Mucosa of descending colon (tissue), 3 donors: Measurements from ENCODE around the gene GTF2F2. TPM values are rescaled to one million over a fixed set of nuclear protein-coding genes. Genes with fewer than 3 reads are reported as not detected.
A peak's percentile ranks its signal among the peaks of the same experiment; 100 is the strongest.
"Not testable (repeated sequence)": the region's sequence is repeated elsewhere in the genome, so short reads cannot be mapped to it uniquely, and the experiment has no call there.

Experiments
- ATAC-seq: fragments of 200-7000 bp; cut with Tn5 transposase; one replicate; pipeline ENCODE4 v1.9.1; 2020; ENCODE audit warnings: mild to moderate bottlenecking, moderate library complexity
- DNase-seq, 3 donors: peaks; one replicate each; pipeline ENCODE4 v3.0.0-alpha.2; 2020
- H3K36me3 ChIP-seq: fragments of 200-600 bp; one replicate; pipeline ENCODE4 v1.8.0; 2021; ENCODE audit warnings: low read depth, mild to moderate bottlenecking
- H3K4me1 ChIP-seq: fragments of 200-600 bp; one replicate; pipeline ENCODE4 v1.8.0; 2021; ENCODE audit warnings: low read depth, mild to moderate bottlenecking
- H3K4me3 ChIP-seq: fragments of 200-600 bp; one replicate; pipeline ENCODE4 v1.8.0; 2021; ENCODE audit warnings: mild to moderate bottlenecking
- H3K9me3 ChIP-seq: fragments of 200-600 bp; one replicate; pipeline ENCODE4 v1.8.0; 2021; ENCODE audit warnings: mild to moderate bottlenecking
- intact Hi-C, 2 donors: fragments of 100-400 bp; cut with DNase I in 1 of 2; cut with micrococcal nuclease in 1 of 2; formaldehyde crosslinking; loops; one replicate each; pipeline versions ENCODE4 v1.11.0 to v1.11.1; 2022; cut with DNase I, micrococcal nuclease
- total RNA-seq, 3 donors: library from RNA; stranded (reverse); fragmentation: NEBNext Ultra II Directional in 2 of 3; extraction: Animal tissue kit (Norgen Biotek cat#: 25700) in 2 of 3; gene quantifications; one replicate each; pipeline versions ENCODE4 v1.2.1 to v1.2.4, GENCODE V29; 2021 to 2023
- TF ChIP-seq, protein P1 (sequence below): fragments of 200-600 bp; IDR thresholded peaks from one replicate; pipeline ENCODE4 v1.8.0; 2022; ENCODE audit warnings: antibody characterized with exemption, mild to moderate bottlenecking
- donor health status: DM: no; HTN: no; CAD: no; lungs with moderate emphysema.
- donor health status: DM: no; HTN: no; CAD: no.
- donor health status: DM: no; HTN: yes; CAD: no.

Gene GTF2F2
- total RNA-seq, 3 donors from 2014 or later: 15.4 to 22.0 (median 15.9) TPM

DNA sequence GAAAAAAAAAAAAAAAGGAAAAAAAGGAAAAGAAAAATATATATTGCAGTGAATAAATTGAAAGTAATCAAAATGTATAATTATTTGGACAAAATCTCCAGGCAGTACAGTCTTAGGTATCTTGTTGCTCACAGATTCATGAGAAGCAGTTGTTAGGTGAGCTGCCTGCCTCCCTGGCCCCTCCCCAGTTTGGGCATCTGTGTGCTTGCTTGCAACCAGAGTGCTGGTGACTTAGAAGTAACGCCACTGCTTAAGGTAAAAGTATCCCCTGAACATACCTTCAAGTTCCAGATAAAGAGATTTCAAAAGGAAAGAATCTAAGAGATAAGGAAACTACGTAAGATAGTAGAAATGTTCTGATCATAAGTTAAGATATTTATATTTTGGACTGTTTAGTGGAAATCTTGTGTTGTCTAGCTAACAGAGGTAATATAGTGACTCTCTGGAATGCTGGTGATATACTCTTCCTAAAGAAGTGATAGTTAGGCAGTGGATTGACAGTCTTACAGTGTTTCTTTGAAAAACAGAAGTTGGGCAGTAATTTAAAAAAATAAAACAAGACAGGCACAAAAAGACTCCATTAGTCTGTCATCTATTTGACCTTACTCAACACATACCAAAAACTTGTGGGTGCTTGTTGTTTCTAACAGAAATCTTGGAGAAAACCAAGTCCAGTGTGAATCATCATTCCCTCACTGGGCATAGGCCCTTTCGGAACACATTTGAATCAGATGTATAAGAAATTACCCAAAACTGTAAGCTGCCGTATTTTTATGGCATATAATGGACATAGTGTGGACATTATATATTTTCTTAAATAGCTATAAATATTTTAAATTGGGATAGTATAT is 118.9 kb downstream of the GTF2F2 start:
- intact Hi-C loops: no loop called here
- Histone ChIP-seq H3K4me1 (peaks cover 5% of the 10 kb centered on the region), H3K4me3 (no peak overlapping the region), H3K36me3 (no peaks in the 10 kb centered on the region), H3K9me3 (no peaks in the 10 kb centered on the region)
- TF ChIP-seq, protein P1, sequence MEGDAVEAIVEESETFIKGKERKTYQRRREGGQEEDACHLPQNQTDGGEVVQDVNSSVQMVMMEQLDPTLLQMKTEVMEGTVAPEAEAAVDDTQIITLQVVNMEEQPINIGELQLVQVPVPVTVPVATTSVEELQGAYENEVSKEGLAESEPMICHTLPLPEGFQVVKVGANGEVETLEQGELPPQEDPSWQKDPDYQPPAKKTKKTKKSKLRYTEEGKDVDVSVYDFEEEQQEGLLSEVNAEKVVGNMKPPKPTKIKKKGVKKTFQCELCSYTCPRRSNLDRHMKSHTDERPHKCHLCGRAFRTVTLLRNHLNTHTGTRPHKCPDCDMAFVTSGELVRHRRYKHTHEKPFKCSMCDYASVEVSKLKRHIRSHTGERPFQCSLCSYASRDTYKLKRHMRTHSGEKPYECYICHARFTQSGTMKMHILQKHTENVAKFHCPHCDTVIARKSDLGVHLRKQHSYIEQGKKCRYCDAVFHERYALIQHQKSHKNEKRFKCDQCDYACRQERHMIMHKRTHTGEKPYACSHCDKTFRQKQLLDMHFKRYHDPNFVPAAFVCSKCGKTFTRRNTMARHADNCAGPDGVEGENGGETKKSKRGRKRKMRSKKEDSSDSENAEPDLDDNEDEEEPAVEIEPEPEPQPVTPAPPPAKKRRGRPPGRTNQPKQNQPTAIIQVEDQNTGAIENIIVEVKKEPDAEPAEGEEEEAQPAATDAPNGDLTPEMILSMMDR: no peak
- ATAC-seq (no peak), DNase-seq (no peak)

DNA sequence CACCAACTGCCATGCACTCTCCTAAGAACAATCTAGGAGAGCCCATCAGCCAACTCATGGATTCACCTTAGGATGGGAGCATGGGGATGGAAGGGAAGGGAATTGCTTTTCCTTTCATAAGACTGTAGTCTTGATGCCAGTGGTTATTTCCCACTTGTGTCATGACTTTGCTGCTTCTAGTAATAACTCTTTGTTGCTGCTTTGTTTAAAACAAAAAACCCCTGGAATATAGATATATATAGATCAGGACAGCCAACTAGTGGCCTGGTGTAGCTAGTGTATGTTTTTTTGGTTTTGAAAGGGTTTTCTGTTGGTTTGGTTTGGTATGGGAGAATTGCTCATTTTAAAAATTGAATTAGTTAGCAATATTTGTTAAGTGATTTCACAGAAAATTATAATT is 119.8 kb downstream of the GTF2F2 start:
- Histone ChIP-seq H3K4me1 (peaks cover 5% of the 10 kb centered on the region), H3K36me3 (no peaks in the 10 kb centered on the region), H3K9me3 (no peaks in the 10 kb centered on the region), H3K4me3 (no peak overlapping the region)
- DNase-seq (no peak), ATAC-seq (no peak)
- intact Hi-C loops: no loop called here
- TF ChIP-seq, protein P1: no peak

DNA sequence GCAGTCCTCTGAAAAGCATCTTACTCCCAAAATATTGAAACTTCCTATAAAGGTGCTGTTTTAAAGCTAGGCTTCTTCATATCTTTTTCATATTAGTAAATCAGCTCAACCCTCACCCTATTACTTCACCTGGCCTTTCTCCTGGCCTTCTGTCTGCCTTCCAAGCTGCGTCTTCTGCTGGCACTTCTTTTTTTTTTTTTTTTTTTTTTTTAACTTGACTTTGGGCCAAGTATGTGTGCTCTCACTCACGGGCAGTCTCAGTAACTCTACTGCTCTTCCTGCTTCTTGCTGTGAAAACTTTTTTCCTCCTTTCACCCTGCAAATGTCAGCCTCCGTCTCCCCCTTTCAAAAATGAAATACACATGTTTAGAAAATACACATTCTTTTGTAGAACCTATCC is 121.8 kb downstream of the GTF2F2 start:
- intact Hi-C loops: no loop called here
- no peak overlapping the region for H3K4me3 ChIP-seq
- no peak for DNase-seq

DNA sequence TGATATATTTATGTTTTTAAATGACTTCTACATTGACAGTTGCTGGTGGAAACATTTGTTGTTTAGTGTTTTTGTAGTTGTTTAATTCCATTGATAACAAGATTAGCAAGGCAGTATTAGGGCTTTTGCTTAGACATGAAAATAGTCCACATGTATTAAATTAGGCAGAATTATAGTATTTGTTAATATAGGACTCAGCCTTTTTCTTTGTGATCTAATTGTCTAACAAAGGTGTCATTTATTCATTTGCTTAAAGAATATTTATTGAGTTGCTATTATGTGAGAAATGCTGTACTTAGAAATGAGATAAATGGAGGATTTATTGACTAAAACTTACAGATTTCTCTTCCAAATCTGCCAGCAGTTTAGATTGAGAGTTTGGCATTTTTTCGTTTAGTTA is 122.2 kb downstream of the GTF2F2 start:
- H3K4me1 ChIP-seq: peaks cover 5% of the 10 kb centered on the region
- ATAC-seq (no peak), DNase-seq (no peak)
- intact Hi-C loops: no loop called here
- no peak overlapping the region for H3K4me3 ChIP-seq
- H3K9me3 ChIP-seq: no peaks in the 10 kb centered on the region
- H3K36me3 ChIP-seq: no peaks in the 10 kb centered on the region
- TF ChIP-seq, protein P1: no peak

More for the DNA sequence above, 121.8 kb downstream of the GTF2F2 start:
- H3K9me3 ChIP-seq: no peaks in the 10 kb centered on the region
- TF ChIP-seq, protein P1: no peak
- peaks cover 5% of the 10 kb centered on the region for H3K4me1 ChIP-seq
- no peaks in the 10 kb centered on the region for H3K36me3 ChIP-seq
- peak; percentile 75 for ATAC-seq

DNA sequence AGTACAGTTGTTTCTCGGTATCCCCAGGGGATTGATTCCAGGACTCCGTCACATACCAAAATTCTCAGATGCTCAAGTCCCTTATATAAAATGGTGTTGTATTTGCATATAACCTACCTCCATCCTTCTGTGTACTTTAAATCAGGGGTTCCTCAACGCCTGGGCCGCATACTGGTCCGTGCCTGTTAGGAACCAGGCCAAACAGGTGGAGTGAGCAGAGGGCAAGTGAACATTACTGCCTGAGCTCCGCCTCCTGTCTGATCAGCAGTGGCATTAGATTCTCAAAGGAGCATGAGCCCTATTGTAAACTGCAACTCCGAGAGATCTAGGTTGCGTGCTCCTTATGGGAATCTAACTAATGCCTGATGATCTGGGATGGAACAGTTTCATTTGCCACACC is 122.8 kb downstream of the GTF2F2 start:
- DNase-seq (peak; percentile 76 to 79 (median 78)), ATAC-seq (peak; percentile 97)
- Histone ChIP-seq H3K4me3 (no peak overlapping the region), H3K9me3 (no peaks in the 10 kb centered on the region), H3K36me3 (no peaks in the 10 kb centered on the region), H3K4me1 (peaks cover 5% of the 10 kb centered on the region)
- TF ChIP-seq, protein P1: no peak
- intact Hi-C loops: no loop called here

DNA sequence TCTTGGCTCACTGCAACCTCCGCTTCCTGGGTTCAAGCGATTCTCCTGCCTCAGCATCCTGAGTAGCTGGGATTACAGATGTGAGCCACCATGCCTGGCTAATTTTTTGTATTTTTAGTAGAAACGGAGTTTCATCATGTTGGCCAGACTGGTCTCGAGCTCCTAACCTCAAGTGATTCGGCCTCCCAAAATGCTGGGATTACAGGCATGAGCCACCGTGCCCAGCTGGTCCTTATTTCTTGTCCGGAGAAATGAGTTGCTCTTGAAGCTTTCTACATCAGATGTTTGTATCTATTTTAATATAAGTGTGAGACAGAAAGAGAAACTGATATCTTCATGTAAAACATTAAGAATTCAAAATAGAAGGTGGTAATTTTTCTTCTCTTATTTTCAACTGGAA is 124.4 kb downstream of the GTF2F2 start:
- H3K9me3 ChIP-seq, H3K4me3 ChIP-seq, intact Hi-C loops, H3K36me3 ChIP-seq, H3K4me1 ChIP-seq, DNase-seq, ATAC-seq: not testable (repeated sequence)
